Liver (tissue), 9 donors: ENCODE data around the gene SIX4. TPM values are rescaled to one million over a fixed set of nuclear protein-coding genes. Genes with fewer than 3 reads are reported as not detected.

Experiments used
- DNase-seq: peaks from one replicate; pipeline ENCODE4 v3.0.0-alpha.2; 2017; ENCODE audit warnings: low spot score
- H3K27ac ChIP-seq, 2 donors: one replicate each; pipeline ENCODE4 v1.7.0; 2013; ENCODE audit warnings: inconsistent platforms in 2 of 2, low read length in 2 of 2, control low read depth in 1 of 2, low read depth in 1 of 2, mild to moderate bottlenecking in 1 of 2
- H3K27me3 ChIP-seq, 4 donors: one replicate each; pipeline versions ENCODE4 v1.6.1 to v1.7.0; 2013; ENCODE audit warnings: low read length in 3 of 4, inconsistent platforms in 1 of 4, mild to moderate bottlenecking in 1 of 4, moderate library complexity in 1 of 4; ENCODE audit not compliant: control insufficient read depth in 4 of 4, insufficient read depth in 4 of 4
- H3K36me3 ChIP-seq, 4 donors: one replicate each; pipeline versions ENCODE4 v1.6.1 to v1.7.0; 2013; ENCODE audit warnings: low read length in 3 of 4, mild to moderate bottlenecking in 3 of 4, low read depth in 1 of 4, moderate library complexity in 1 of 4; ENCODE audit not compliant: control insufficient read depth in 4 of 4, insufficient read depth in 3 of 4
- H3K4me1 ChIP-seq, 4 donors: one replicate each; pipeline versions ENCODE4 v1.6.1 to v1.7.0; 2013; ENCODE audit warnings: low read length in 3 of 4, mild to moderate bottlenecking in 3 of 4, moderate library complexity in 1 of 4; ENCODE audit not compliant: control insufficient read depth in 4 of 4, insufficient read depth in 4 of 4
- H3K4me3 ChIP-seq, 3 donors: one replicate each; pipeline versions ENCODE4 v1.6.1 to v1.7.0; 2013; ENCODE audit warnings: low read length in 3 of 3, control low read depth in 1 of 3, low read depth in 1 of 3, mild to moderate bottlenecking in 1 of 3
- H3K9ac ChIP-seq, 2 donors: one replicate each; pipeline ENCODE4 v1.7.0; 2013; ENCODE audit warnings: low read length in 2 of 2, mild to moderate bottlenecking in 2 of 2, moderate library complexity in 2 of 2, control low read depth in 1 of 2, low read depth in 1 of 2
- H3K9me3 ChIP-seq, 4 donors: one replicate each; pipeline versions ENCODE4 v1.6.1 to v1.7.0; 2013; ENCODE audit warnings: low read length in 3 of 4; ENCODE audit not compliant: control insufficient read depth in 4 of 4
- EGR1 ChIP-seq, 2 donors: IDR thresholded peaks; 2 replicates each; pipeline ENCODE4 v1.6.1; 2016 to 2018; ENCODE audit warnings: antibody characterized with exemption in 2 of 2, low read depth in 2 of 2
- HNF4G ChIP-seq: IDR thresholded peaks from 2 replicates; pipeline ENCODE4 v1.6.1; 2016; ENCODE audit warnings: antibody characterized with exemption
- JUND ChIP-seq, 2 donors: IDR thresholded peaks; 2 replicates each; pipeline ENCODE4 v1.6.1; 2016; ENCODE audit warnings: antibody characterized with exemption in 2 of 2
- RAD21 ChIP-seq, 2 donors: IDR thresholded peaks; 2 replicates each; pipeline ENCODE4 v1.6.1; 2016; ENCODE audit warnings: antibody characterized with exemption in 2 of 2, mild to moderate bottlenecking in 2 of 2
- SP1 ChIP-seq: IDR thresholded peaks from 2 replicates; pipeline ENCODE4 v1.6.1; 2018; ENCODE audit warnings: antibody characterized with exemption, mild to moderate bottlenecking
- YY1 ChIP-seq: IDR thresholded peaks from 2 replicates; pipeline ENCODE4 v1.6.1; 2016; ENCODE audit warnings: antibody characterized with exemption, mild to moderate bottlenecking
- WGBS: extraction: QIAGEN DNeasy Blood & Tissue Kit; methylation state at CpG from one replicate; pipeline ENCODE4 v1.1.7; 2013; 5-methylcytosine and 5-hydroxymethylcytosine counted together
- polyA plus RNA-seq, 2 donors: library from polyadenylated mRNA; stranded (reverse) in 1 of 2; unstranded in 1 of 2; fragments of 200-250 nt in 1 of 2; fragments of >200 nt in 1 of 2; fragmentation: Nextera tagmentation in 1 of 2; extraction: Ambion mirVana in 1 of 2; gene quantifications; one replicate each; pipeline versions ENCODE4 v1.2.1 to v1.2.3, GENCODE V29; 2013 to 2015
- total RNA-seq, 2 donors: library from RNA; depleted of rRNA; stranded (reverse); fragments of >200 nt; gene quantifications; one replicate each; pipeline ENCODE4 v1.2.3, GENCODE V29; 2014
- TF ChIP-seq, protein P1 (sequence below): IDR thresholded peaks from 2 replicates; pipeline ENCODE4 v1.6.1; 2016; ENCODE audit warnings: antibody characterized with exemption
- TF ChIP-seq, protein P2 (sequence below): fragments of 150-350 bp; IDR thresholded peaks from 2 replicates; pipeline ENCODE4 v1.5.1; 2017; ENCODE audit warnings: improper control_type of control experiment, low read depth, low read length; ENCODE audit not compliant: missing input control
- TF ChIP-seq, protein P3 (sequence below): IDR thresholded peaks from 2 replicates; pipeline ENCODE4 v1.6.1; 2016; ENCODE audit warnings: antibody characterized with exemption
- TF ChIP-seq, protein P4 (sequence below): IDR thresholded peaks from 2 replicates; pipeline ENCODE4 v1.6.1; 2016; ENCODE audit warnings: antibody characterized with exemption, mild to moderate bottlenecking
- donor health status: healthy.
- donor health status: healthy.
- donor health status: healthy.
- donor health status: healthy.
- donor health status: healthy.

Gene SIX4
- total and polyA plus RNA-seq, 4 donors, result 0.08 to 0.93 (median 0.13) TPM

DNA sequence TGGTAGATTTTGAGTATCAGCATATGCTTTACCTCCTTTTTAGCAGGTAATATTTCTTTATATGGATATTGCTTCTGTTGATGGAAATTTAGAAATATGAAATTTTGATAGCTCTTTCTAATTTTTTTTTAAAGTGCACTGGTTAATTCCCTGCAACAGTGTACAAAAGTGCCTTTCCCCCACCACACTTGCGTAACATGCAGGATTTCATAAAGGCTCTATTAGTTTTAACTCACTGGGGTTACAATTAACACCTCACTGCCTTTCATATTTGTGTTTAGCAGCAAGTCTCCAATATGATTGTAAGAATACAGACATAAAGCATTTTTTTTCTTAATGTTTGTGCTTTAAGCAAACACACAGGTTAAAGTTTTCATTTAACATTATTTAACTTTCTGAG is 36.1 kb upstream of the SIX4 start:
- Histone ChIP-seq H3K9me3 (no peaks in the 10 kb centered on the region), H3K27me3 (no peaks in the 10 kb centered on the region), H3K4me1 (peaks cover 0 to 5% (median 0%) of the 10 kb centered on the region in 4 donors), H3K36me3 (no peaks in the 10 kb centered on the region), H3K4me3 (no peak overlapping the region), H3K9ac (no peak overlapping the region), H3K27ac (no peak overlapping the region)
- TF ChIP-seq JUND (IDR thresholded peaks at IDR 0.05), result no peak
- TF ChIP-seq, protein P1, sequence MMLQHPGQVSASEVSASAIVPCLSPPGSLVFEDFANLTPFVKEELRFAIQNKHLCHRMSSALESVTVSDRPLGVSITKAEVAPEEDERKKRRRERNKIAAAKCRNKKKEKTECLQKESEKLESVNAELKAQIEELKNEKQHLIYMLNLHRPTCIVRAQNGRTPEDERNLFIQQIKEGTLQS, result no peak
- TF ChIP-seq, protein P2, sequence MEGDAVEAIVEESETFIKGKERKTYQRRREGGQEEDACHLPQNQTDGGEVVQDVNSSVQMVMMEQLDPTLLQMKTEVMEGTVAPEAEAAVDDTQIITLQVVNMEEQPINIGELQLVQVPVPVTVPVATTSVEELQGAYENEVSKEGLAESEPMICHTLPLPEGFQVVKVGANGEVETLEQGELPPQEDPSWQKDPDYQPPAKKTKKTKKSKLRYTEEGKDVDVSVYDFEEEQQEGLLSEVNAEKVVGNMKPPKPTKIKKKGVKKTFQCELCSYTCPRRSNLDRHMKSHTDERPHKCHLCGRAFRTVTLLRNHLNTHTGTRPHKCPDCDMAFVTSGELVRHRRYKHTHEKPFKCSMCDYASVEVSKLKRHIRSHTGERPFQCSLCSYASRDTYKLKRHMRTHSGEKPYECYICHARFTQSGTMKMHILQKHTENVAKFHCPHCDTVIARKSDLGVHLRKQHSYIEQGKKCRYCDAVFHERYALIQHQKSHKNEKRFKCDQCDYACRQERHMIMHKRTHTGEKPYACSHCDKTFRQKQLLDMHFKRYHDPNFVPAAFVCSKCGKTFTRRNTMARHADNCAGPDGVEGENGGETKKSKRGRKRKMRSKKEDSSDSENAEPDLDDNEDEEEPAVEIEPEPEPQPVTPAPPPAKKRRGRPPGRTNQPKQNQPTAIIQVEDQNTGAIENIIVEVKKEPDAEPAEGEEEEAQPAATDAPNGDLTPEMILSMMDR, result no peak
- no peak for TF ChIP-seq HNF4G
- TF ChIP-seq YY1, result no peak
- no peak for DNase-seq
- 92% methylated on average over 1 of the region's 1 CpG for WGBS

DNA sequence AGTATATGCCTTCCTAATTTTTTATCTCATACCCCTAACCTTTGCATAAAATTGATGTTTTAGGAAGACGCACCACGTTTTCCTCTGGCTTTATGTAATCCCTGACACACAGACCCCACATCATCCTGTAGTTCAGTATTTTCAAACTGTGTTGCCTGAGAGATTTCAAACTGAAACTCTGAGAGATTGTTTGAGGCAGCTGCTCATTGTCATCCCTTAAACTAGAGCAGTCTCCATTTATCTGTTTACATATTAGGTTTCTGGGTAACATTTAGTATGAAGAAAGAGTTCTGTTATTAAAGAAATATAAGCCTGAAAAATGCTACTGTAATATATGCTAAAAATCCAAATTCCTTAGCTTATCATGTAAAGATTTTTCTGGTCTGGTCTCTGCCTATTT is 34.7 kb upstream of the SIX4 start:
- TF ChIP-seq, protein P3, sequence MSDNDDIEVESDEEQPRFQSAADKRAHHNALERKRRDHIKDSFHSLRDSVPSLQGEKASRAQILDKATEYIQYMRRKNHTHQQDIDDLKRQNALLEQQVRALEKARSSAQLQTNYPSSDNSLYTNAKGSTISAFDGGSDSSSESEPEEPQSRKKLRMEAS, result no peak
- no peak for TF ChIP-seq JUND (IDR thresholded peaks at IDR 0.05)
- TF ChIP-seq, protein P4, sequence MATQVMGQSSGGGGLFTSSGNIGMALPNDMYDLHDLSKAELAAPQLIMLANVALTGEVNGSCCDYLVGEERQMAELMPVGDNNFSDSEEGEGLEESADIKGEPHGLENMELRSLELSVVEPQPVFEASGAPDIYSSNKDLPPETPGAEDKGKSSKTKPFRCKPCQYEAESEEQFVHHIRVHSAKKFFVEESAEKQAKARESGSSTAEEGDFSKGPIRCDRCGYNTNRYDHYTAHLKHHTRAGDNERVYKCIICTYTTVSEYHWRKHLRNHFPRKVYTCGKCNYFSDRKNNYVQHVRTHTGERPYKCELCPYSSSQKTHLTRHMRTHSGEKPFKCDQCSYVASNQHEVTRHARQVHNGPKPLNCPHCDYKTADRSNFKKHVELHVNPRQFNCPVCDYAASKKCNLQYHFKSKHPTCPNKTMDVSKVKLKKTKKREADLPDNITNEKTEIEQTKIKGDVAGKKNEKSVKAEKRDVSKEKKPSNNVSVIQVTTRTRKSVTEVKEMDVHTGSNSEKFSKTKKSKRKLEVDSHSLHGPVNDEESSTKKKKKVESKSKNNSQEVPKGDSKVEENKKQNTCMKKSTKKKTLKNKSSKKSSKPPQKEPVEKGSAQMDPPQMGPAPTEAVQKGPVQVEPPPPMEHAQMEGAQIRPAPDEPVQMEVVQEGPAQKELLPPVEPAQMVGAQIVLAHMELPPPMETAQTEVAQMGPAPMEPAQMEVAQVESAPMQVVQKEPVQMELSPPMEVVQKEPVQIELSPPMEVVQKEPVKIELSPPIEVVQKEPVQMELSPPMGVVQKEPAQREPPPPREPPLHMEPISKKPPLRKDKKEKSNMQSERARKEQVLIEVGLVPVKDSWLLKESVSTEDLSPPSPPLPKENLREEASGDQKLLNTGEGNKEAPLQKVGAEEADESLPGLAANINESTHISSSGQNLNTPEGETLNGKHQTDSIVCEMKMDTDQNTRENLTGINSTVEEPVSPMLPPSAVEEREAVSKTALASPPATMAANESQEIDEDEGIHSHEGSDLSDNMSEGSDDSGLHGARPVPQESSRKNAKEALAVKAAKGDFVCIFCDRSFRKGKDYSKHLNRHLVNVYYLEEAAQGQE, result no peak
- Histone ChIP-seq H3K4me1 (peaks cover 0 to 5% (median 0%) of the 10 kb centered on the region in 4 donors), H3K9me3 (no peaks in the 10 kb centered on the region), H3K27me3 (no peaks in the 10 kb centered on the region), H3K36me3 (no peaks in the 10 kb centered on the region), H3K9ac (no peak overlapping the region), H3K27ac (no peak overlapping the region), H3K4me3 (no peak overlapping the region)
- WGBS, result 75% methylated on average over 2 of the region's 2 CpGs
- DNase-seq, result no peak

DNA sequence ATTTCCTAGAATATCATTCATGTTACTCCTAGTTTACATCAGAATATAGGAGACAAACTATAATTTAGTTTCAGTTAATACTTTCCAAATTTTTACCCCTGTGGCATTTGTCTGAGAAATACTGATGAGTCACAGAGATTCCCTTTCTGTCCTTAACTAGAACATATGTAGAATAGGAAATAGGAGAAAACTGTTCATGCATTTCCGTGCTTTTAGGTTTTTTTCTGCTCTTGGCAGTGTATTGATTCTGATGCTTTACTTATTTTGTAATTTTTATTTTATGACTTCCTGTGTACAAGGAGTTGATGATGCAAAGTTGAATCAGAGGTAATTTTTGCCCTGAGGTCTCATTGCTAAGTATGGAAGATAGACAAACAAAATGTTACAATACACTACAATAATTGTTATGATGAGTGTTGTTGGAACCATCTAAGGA is 33.4 kb upstream of the SIX4 start:
- no peak for DNase-seq
- Histone ChIP-seq H3K9me3 (no peaks in the 10 kb centered on the region), H3K4me3 (no peak overlapping the region), H3K27me3 (no peaks in the 10 kb centered on the region), H3K27ac (no peak overlapping the region), H3K36me3 (no peaks in the 10 kb centered on the region), H3K4me1 (peaks cover 0 to 5% (median 0%) of the 10 kb centered on the region in 4 donors), H3K9ac (no peak overlapping the region)
- TF ChIP-seq, protein P4, result no peak
- TF ChIP-seq EGR1 (IDR thresholded peaks at IDR 0.05; ENCODE audit: low read depth in 2 of 2), result no peak
- no peak for TF ChIP-seq SP1
- no peak for TF ChIP-seq RAD21 (IDR thresholded peaks at IDR 0.05)
- TF ChIP-seq, protein P2, result no peak
- no peak for TF ChIP-seq YY1
- WGBS, result 85% methylated on average over 1 of the region's 1 CpG
